GM19240 (cell line): ENCODE measurements around the gene BPIFB2.

Source experiments
- DNase-seq: peaks from one replicate; pipeline ENCODE4 v3.0.0; 2011; ENCODE audit warnings: low spot score; ENCODE audit not compliant: insufficient read length

The BPIFB2 gene

GRCh38 chr20:33020278-33021161 lies 13.0 kb downstream of the BPIFB2 start:
- DNase-seq = no peak

DNA sequence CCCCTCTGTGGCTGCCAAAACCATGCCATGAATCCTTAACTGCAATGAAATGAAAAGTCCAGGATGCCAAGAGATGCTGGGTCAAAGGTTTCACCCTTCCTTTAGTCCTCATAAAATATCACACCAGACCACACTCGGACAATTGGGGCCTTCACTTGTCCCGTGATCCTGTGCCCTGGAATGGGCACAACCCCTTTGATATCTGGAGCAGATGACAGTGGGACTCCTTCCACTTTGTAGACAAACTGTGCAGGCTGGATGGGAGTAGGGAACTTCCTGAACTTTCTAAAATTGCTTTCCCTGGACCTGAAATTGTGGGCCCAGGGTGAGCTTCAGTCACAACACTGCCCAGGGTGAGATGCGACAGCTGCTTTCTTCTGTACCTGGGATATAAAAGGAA lies 14.4 kb downstream of the BPIFB2 start:
- no peak for DNase-seq

DNA sequence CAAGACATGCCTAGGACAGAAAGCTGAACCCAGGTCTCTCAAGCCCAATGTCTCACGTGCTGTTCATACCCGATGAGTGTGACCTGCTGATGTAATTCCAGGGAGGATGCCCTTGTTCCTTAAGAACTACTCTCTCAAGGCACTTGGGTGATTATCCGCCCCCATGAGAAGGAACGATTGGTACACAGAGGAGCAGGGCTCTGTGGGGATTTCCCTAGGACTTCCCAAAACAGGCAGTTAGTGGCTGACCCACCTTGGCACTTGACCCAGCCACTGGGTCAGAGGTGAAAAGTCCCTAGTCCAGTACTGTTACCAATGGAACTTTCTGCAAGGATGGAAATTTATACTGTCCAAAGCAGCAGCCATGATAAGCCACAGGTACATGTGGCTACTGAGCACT lies 14.8 kb downstream of the BPIFB2 start:
- no peak for DNase-seq

DNA sequence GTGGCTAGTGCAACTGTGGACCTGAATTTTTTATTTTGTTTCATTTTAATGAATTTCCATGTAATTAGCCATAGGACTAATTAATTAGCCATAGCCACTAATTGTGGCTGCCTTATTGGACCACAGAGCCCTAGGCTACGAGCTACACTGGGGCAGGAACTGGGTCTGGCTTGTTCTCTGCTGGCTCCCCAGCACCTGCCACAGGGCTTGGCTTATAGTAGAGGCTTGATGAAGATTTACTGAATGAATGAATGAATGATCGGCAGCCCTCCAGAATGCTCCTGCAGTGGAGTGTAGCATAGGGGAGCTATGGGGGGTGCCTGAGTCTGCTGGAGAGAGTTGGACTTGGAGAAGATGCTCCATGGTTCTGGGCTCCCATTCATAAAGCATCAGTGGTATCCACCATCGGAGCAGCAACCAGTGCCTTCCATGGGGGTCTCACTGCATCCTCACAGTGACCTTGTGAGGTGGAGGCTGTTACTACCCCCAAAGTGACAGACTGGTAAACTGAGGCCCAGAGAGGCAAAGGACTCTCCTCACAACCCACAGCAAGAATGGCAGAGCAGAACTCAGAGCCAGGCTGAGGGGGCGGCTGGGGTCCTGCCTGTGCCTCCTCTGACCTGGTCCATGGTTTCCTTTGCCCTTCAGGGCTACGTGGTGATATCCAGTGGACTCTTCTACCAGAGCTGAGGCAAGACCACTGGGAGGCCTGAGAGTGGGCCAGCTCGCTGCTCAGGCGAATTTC lies 15.4 kb downstream of the BPIFB2 start:
- DNase-seq = no peak

DNA sequence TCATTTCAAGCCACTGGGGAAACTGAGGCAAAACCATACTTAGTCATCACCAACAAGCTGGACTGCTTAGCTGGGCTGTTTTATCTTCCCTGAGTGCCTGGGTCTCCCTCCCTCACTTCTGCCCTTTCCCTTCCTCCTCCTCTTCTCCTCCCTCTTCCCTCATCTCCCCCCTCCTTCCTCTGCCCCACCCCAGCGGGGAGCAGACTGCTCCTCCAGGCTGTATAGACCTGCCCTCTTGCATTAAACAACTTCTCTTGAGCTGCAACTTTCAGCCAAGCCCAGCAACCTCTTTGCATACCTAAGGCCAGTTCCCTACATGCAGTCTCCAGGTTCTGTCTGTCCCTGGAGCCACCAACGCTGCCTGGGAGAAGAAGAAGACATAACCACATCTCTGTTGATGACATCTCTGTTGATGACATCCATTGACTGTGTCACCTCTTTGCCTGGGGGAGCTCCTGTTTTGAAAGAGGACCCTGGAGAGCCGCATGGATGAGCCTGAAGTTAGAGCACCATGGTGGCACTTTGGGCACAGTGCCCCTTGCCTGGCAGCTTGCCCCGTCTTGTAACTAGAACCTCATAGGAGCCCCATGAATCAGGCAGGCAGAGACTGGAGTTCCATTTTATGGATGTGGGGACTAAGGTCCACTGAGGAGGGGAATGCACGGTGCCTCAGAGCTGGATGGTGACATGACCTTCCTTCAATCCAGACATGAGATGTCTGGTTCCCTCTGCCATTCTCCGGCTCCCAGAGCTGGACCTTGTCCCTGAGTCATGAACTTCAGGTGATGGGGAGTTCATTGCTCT lies 16.1 kb downstream of the BPIFB2 start:
- DNase-seq = no peak

DNA sequence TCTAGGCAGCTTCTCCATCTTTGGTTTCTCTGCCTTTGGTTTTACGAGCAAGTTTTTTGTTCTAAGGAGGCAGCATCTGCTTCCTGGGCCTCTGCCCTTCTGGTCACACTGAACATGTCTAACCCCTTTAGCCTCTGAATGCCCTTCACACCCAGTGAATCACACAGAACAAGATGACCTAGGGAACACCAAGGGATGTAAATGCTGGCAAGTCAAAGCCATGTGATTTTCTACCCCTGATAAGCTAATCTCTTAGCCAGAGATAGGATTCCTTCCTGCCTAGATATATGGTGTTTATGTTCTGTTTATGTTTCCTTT lies 16.7 kb downstream of the BPIFB2 start:
- DNase-seq = no peak

GRCh38 chr20:33024609-33025317 lies 17.3 kb downstream of the BPIFB2 start:
- DNase-seq = no peak

- DNase-seq = no peak
Observed at GRCh38 chr20:33025318-33025876, 17.9 kb downstream of the BPIFB2 start.

DNA sequence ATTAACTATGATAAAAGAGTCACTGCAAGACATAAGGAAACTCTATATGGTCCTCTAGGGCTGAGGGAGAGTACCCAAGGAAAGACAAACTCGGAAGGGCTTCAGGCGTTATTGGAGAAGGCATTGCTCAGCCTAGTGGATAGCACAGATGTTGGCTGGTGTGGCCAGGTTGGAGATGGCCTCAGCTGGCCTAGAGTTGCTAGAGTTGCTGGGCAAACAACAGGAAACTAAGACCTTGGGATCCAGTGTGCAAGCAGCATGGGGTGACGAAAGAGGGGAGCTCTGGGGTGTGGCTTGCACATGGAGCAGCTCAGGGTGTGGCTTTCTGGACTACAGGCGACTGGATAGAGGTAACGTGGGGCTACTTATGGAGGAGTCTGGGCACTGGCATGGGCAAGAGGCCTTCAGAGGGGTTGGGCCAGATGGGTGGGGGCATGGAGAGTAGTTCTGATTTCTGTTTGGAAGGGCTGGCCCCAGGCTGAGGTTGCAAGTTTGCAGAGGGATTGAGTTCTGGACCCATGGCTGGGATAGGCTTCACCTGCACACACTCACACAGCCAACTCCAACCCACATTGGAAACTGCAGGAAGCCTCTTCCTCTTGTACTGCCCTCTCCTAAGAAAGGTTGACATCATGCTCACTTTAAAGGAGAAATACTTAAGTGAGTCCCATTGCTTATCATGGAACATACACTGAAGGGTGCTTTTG lies 18.7 kb downstream of the BPIFB2 start:
- no peak for DNase-seq

GRCh38 chr20:33026779-33027759 lies 19.6 kb downstream of the BPIFB2 start:
- DNase-seq = no peak

- no peak for DNase-seq
Observed at GRCh38 chr20:33027769-33028751, 20.6 kb downstream of the BPIFB2 start.

- no peak for DNase-seq
Observed at GRCh38 chr20:33028875-33029274, 21.4 kb downstream of the BPIFB2 start.

DNA sequence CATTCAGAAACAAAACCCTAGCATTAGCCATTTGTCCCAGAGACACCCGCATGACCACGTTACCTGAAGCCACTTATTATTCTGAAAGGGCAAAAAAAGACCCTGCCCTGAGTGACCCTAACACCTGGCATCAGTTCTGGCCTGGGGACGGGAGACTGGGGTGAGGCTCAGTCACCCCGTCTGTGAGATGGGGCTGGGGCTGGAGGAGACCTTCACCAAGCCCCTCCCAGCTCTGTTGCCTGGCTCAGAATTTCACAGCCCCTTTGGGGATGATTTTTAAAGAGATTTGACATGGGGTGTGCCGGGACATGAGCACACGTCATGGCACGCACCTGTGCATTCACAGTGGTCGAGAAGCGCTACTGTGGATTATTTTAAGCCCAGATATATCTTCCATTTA lies 22.6 kb downstream of the BPIFB2 start:
- no peak for DNase-seq

- no peak for DNase-seq
Observed at GRCh38 chr20:33030569-33030968, 23.1 kb downstream of the BPIFB2 start.

DNA sequence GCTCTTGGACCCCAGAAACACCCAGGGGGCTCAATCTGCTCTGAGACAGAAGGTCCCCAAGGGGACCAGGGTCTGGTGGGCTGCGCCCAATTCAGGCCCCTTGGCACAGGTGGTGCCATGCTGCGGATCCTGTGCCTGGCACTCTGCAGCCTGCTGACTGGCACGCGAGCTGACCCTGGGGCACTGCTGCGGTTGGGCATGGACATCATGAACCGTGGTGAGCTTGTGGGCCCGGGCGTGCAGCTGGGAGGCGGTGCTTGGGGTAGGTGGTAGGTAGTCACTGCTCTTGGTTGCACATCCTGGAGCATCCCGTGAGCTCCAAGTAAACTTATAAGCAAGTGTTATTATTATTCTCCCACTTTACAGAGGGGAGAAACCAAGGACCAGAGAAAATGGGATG lies 24.0 kb downstream of the BPIFB2 start, which contains the start of gene BPIFB6:
BPIFB6 (plus strand) TSS at position 118 of the 400 bp plus-strand sequence; CDS start at position 118, 0 bp downstream.
- no peak for DNase-seq

- no peak for DNase-seq
Observed at GRCh38 chr20:33032555-33032954, 25.1 kb downstream of the BPIFB2 start.

DNA sequence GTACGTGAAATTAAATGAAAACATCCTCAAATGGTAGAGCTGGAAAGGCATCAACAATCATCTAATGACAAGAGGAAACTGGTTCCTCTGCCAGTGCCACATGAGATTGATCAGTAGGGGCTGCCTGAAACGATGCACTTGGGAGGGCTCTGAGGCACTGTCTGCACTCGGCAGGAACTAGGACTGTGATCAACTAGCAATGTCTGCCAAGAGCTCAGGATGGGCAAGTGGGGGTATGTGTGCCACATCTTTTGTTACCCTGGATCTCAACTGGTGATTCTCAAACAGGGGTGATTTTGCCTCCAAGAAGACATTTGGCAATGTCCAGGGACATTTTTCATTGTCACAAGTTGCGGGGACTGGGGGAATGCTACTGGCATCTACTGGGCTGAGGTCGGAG lies 25.9 kb downstream of the BPIFB2 start:
- DNase-seq = no peak

GRCh38 chr20:33034115-33034514 lies 26.6 kb downstream of the BPIFB2 start:
- DNase-seq = no peak
